Measurements from ENCODE around the gene COQ10B.

DNA sequence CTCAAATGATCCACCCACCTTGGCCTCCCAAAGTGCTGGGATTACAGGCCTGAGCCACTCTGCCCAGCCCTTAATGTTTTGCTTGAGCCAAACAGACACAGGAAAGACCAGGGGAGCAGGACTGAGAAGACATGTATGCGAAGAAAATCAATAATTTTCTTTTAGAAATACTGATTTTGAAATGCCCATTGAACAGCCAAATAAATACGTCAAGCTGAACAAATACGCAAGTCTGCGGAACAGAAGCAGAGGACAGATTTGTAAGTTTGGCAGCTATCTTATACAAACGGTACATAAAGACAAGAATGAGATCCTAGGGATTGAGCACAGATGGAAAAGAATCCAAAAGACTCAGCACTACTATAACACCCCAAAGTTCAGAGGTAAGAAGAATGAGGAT is 39.3 kb upstream of the COQ10B start:
- TF ChIP-seq POLR2AphosphoS5 (IDR thresholded peaks at IDR 0.05; ENCODE audit: low read depth, low read length) = no peak
- TF ChIP-seq, protein P1, sequence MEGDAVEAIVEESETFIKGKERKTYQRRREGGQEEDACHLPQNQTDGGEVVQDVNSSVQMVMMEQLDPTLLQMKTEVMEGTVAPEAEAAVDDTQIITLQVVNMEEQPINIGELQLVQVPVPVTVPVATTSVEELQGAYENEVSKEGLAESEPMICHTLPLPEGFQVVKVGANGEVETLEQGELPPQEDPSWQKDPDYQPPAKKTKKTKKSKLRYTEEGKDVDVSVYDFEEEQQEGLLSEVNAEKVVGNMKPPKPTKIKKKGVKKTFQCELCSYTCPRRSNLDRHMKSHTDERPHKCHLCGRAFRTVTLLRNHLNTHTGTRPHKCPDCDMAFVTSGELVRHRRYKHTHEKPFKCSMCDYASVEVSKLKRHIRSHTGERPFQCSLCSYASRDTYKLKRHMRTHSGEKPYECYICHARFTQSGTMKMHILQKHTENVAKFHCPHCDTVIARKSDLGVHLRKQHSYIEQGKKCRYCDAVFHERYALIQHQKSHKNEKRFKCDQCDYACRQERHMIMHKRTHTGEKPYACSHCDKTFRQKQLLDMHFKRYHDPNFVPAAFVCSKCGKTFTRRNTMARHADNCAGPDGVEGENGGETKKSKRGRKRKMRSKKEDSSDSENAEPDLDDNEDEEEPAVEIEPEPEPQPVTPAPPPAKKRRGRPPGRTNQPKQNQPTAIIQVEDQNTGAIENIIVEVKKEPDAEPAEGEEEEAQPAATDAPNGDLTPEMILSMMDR (IDR thresholded peaks at IDR 0.05) = no peak
- TF ChIP-seq, protein P2, sequence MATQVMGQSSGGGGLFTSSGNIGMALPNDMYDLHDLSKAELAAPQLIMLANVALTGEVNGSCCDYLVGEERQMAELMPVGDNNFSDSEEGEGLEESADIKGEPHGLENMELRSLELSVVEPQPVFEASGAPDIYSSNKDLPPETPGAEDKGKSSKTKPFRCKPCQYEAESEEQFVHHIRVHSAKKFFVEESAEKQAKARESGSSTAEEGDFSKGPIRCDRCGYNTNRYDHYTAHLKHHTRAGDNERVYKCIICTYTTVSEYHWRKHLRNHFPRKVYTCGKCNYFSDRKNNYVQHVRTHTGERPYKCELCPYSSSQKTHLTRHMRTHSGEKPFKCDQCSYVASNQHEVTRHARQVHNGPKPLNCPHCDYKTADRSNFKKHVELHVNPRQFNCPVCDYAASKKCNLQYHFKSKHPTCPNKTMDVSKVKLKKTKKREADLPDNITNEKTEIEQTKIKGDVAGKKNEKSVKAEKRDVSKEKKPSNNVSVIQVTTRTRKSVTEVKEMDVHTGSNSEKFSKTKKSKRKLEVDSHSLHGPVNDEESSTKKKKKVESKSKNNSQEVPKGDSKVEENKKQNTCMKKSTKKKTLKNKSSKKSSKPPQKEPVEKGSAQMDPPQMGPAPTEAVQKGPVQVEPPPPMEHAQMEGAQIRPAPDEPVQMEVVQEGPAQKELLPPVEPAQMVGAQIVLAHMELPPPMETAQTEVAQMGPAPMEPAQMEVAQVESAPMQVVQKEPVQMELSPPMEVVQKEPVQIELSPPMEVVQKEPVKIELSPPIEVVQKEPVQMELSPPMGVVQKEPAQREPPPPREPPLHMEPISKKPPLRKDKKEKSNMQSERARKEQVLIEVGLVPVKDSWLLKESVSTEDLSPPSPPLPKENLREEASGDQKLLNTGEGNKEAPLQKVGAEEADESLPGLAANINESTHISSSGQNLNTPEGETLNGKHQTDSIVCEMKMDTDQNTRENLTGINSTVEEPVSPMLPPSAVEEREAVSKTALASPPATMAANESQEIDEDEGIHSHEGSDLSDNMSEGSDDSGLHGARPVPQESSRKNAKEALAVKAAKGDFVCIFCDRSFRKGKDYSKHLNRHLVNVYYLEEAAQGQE (IDR thresholded peaks at IDR 0.05; ENCODE audit: insufficient read depth in 1 of 2, low read depth in 2 of 2, low read length in 1 of 2) = no peak
- no peak for TF ChIP-seq TCF7L2 (IDR thresholded peaks at IDR 0.05; ENCODE audit: low read depth, low read length)

All from Panc1 (cell line).